Endodermal cell (in vitro differentiated cells): ENCODE results near the gene RNFT1. TPM values are rescaled to one million over a fixed set of nuclear protein-coding genes. Genes with fewer than 3 reads are reported as not detected.
"Not testable (repeated sequence)": the region's sequence is repeated elsewhere in the genome, so short reads cannot be mapped to it uniquely, and the experiment has no call there.

ENCODE experiments used
- DNase-seq: peaks from one replicate; pipeline ENCODE4 v3.0.0-alpha.2; 2017
- H3K27ac ChIP-seq: 2 replicates; pipeline ENCODE4 v1.5.1; 2013; ENCODE audit warnings: mild to moderate bottlenecking, low read depth, low read length, moderate library complexity
- H3K27me3 ChIP-seq: 2 replicates; pipeline ENCODE4 v1.6.1; 2013; ENCODE audit warnings: mild to moderate bottlenecking, low read length, moderate library complexity; ENCODE audit not compliant: insufficient read depth, control insufficient read depth, poor library complexity, severe bottlenecking
- H3K36me3 ChIP-seq: 2 replicates; pipeline ENCODE4 v1.7.0; 2013; ENCODE audit warnings: mild to moderate bottlenecking, low read length, moderate library complexity; ENCODE audit not compliant: control insufficient read depth, insufficient read depth
- H3K4me1 ChIP-seq: one replicate; pipeline ENCODE4 v1.7.0; 2013; ENCODE audit warnings: low read length; ENCODE audit not compliant: control insufficient read depth, insufficient read depth
- H3K4me3 ChIP-seq: 2 replicates; pipeline ENCODE4 v1.5.1; 2013; ENCODE audit warnings: mild to moderate bottlenecking, low read length, moderate library complexity
- H3K9ac ChIP-seq: 2 replicates; pipeline ENCODE4 v1.6.1; 2013; ENCODE audit warnings: mild to moderate bottlenecking, low read length, moderate library complexity; ENCODE audit not compliant: poor library complexity, severe bottlenecking; ENCODE audit errors: extremely low read depth
- H3K9me3 ChIP-seq: 2 replicates; pipeline ENCODE4 v1.6.1; 2013; ENCODE audit warnings: mild to moderate bottlenecking, low read length, moderate library complexity; ENCODE audit not compliant: control insufficient read depth
- H3K27ac Mint-ChIP-seq: 2 replicates; pipeline ENCODE4 v1.8.0; 2020; ENCODE audit warnings: mixed read lengths
- H3K27me3 Mint-ChIP-seq: 2 replicates; pipeline ENCODE4 v1.8.0; 2021; ENCODE audit warnings: mild to moderate bottlenecking, mixed read lengths; ENCODE audit not compliant: insufficient read depth
- H3K36me3 Mint-ChIP-seq: 2 replicates; pipeline ENCODE4 v1.8.0; 2020; ENCODE audit warnings: low read depth, mixed read lengths
- H3K4me1 Mint-ChIP-seq: 2 replicates; pipeline ENCODE4 v1.8.0; 2020; ENCODE audit warnings: mixed read lengths
- H3K4me3 Mint-ChIP-seq: 2 replicates; pipeline ENCODE4 v1.8.0; 2020; ENCODE audit warnings: mild to moderate bottlenecking, moderate library complexity, mixed read lengths
- H3K9me3 Mint-ChIP-seq: 2 replicates; pipeline ENCODE4 v1.8.0; 2020; ENCODE audit warnings: mild to moderate bottlenecking, mixed read lengths
- CTCF ChIP-seq: fragments of 200-600 bp; sonication (generic); conservative IDR thresholded peaks from 2 replicates; pipeline ENCODE4 v1.5.0; 2021; ENCODE audit warnings: antibody characterized with exemption, mild to moderate bottlenecking
- WGBS, 2 experiments: methylation state at CpG; one replicate each; pipeline versions ENCODE4 v1.1.5 to v1.1.7; 2013; ENCODE audit warnings: missing lambda C conversion rate in 2 of 2, mixed read lengths in 1 of 2; ENCODE audit not compliant: insufficient coverage in 1 of 2, insufficient read length in 1 of 2; 5-methylcytosine and 5-hydroxymethylcytosine counted together
- long read RNA-seq, 4 experiments: library from polyadenylated mRNA in 2 of 4; library from RNA in 1 of 4; library from capped mRNA in 1 of 4; stranded (forward) in 3 of 4; unstranded in 1 of 4; transcript quantifications; one replicate each; pipeline ENCODE4 v2.0.0, GENCODE V29; 2020 to 2021; ENCODE audit warnings: inconsistent platforms in 1 of 4
- polyA plus RNA-seq, 2 experiments: library from polyadenylated mRNA; stranded (reverse); fragments of 50-300 nt; gene quantifications; one replicate each; pipeline ENCODE4 v1.2.3, GENCODE V29; 2013
- total RNA-seq, 2 donors: library from RNA; stranded (reverse); fragmentation: NEBNext Ultra II Directional in 1 of 2; extraction: Animal tissue kit (Norgen Biotek cat#: 25700) in 1 of 2; gene quantifications; 2 replicates in 1 of 2; 3 replicates in 1 of 2; pipeline ENCODE4 v1.2.1, GENCODE V29; 2021

RNFT1 gene
- 10 to 100 TPM in 1 of 2 donors, 1 to 10 TPM in 1; 8.6 to 14.7 TPM for total RNA-seq
- polyA plus RNA-seq (2013, experiment 1 of 2) = 16.1 TPM
- polyA plus RNA-seq (2013, experiment 2 of 2) = 14.2 TPM
- long read RNA-seq, experiment 1, partial matches to known transcripts = 2 of 2 reads
- long read RNA-seq, experiment 1, other reads (novel, unspliced or antisense) = 0 of 2 reads
- long read RNA-seq, experiment 2, transcript RNFT1-201 (9 exons, 2,101 nt) = major isoform, 9 of 15 reads
- long read RNA-seq, experiment 2, partial matches to known transcripts = 0 of 15 reads
- long read RNA-seq, experiment 2, other reads (novel, unspliced or antisense) = 4 of 15 reads
- long read RNA-seq, experiment 3, transcript RNFT1-204 (8 exons, 1,893 nt) = minor isoform, 5 of 100 reads
- long read RNA-seq, experiment 3, transcript RNFT1-201 (9 exons, 2,101 nt) = major isoform, 80 of 100 reads
- long read RNA-seq, experiment 3, transcript RNFT1-202 (7 exons, 1,809 nt) = minor isoform, 6 of 100 reads
- long read RNA-seq, experiment 3, partial matches to known transcripts = 1 of 100 reads
- long read RNA-seq, experiment 3, other reads (novel, unspliced or antisense) = 8 of 100 reads
- long read RNA-seq, experiment 4, transcript RNFT1-202 (7 exons, 1,809 nt) = minor isoform, 10 of 49 reads
- long read RNA-seq, experiment 4, transcript RNFT1-201 (9 exons, 2,101 nt) = major isoform, 29 of 49 reads
- long read RNA-seq, experiment 4, partial matches to known transcripts = 6 of 49 reads
- long read RNA-seq, experiment 4, other reads (novel, unspliced or antisense) = 2 of 49 reads

GRCh38 chr17:59964482-59965328, at the start of gene RNFT1:
Gene RNFT1 (minus strand): TSS chr17:59964740. CDS start chr17:59964663, 77 bp downstream.
- peak; percentile 97 for DNase-seq
- no peaks in the 10 kb centered on the region for H3K4me1 ChIP-seq
- Mint-ChIP-seq H3K4me3 (peak within 1 kb of the TSS; percentile 89), H3K4me1 (peaks cover 5% of the 10 kb centered on the region), H3K27ac (peak within 1 kb of the TSS; percentile 75), H3K36me3 (peaks cover 5% of the 10 kb centered on the region), H3K9me3 (no peaks in the 10 kb centered on the region), H3K27me3 (peaks cover 10% of the 10 kb centered on the region)
- peak within 1 kb of the TSS; percentile 85 for H3K4me3 ChIP-seq
- peaks cover 8% of the 10 kb centered on the region for H3K27me3 ChIP-seq
- peak within 1 kb of the TSS; percentile 82 for H3K9ac ChIP-seq
- WGBS, 2 experiments = 1 to 3% methylated on average over 13 to 67 of the region's 67 CpGs
- H3K9me3 ChIP-seq = no peaks in the 10 kb centered on the region
- H3K36me3 ChIP-seq = no peaks in the 10 kb centered on the region
- no peak within 1 kb of the TSS for H3K27ac ChIP-seq
- TF ChIP-seq CTCF = no peak

- no CpG with 5 or more reads among the region's 13 CpGs for WGBS, 2 experiments
- H3K27me3 Mint-ChIP-seq, H3K9me3 Mint-ChIP-seq, H3K36me3 ChIP-seq, H3K27ac Mint-ChIP-seq, H3K4me1 Mint-ChIP-seq, DNase-seq, H3K9me3 ChIP-seq, H3K4me1 ChIP-seq, H3K27me3 ChIP-seq, H3K9ac ChIP-seq, H3K27ac ChIP-seq, H3K4me3 ChIP-seq, H3K4me3 Mint-ChIP-seq, H3K36me3 Mint-ChIP-seq: not testable (repeated sequence)
Measured at GRCh38 chr17:60009326-60009725, 44.8 kb upstream of the RNFT1 start.

GRCh38 chr17:60008377-60008776, 43.8 kb upstream of the RNFT1 start:
- H3K27ac ChIP-seq, H3K27me3 Mint-ChIP-seq, H3K36me3 ChIP-seq, H3K27ac Mint-ChIP-seq, H3K27me3 ChIP-seq, DNase-seq, H3K9ac ChIP-seq, H3K36me3 Mint-ChIP-seq, H3K4me3 ChIP-seq, H3K9me3 Mint-ChIP-seq, H3K9me3 ChIP-seq, H3K4me1 Mint-ChIP-seq, H3K4me3 Mint-ChIP-seq, H3K4me1 ChIP-seq: not testable (repeated sequence)
- no CpG with 5 or more reads among the region's 16 CpGs for WGBS, 2 experiments
